ENCODE measurements around the gene SH3PXD2A. TPM values are rescaled to one million over a fixed set of nuclear protein-coding genes. Genes with fewer than 3 reads are reported as not detected.

SH3PXD2A gene
- total RNA-seq, 1 experiment from 2014 or later = 6.3 TPM

GRCh38 chr10:103818765-103819374 lies 36.5 kb downstream of the SH3PXD2A start:
- H3K36me3 ChIP-seq (ENCODE audit: control insufficient read depth, insufficient read depth, low read length) = peaks cover 2% of the 10 kb centered on the region; the same call in 1 of the 2 replicates
- H3K9me3 Mint-ChIP-seq (ENCODE audit: unreplicated experiment) = no peaks in the 10 kb centered on the region
- H3K4me3 ChIP-seq (ENCODE audit: low read depth, low read length) = no peak overlapping the region
- peaks cover 30% of the 10 kb centered on the region for H3K4me1 ChIP-seq
- peaks cover 33% of the 10 kb centered on the region for H3K4me1 Mint-ChIP-seq (ENCODE audit: low read depth, unreplicated experiment)
- no TSS peak for BruUV-seq (replicated peaks)
- no peaks in the 10 kb centered on the region for H3K9me3 ChIP-seq
- no peak for TF ChIP-seq CTCF (IDR thresholded peaks at IDR 0.05; ENCODE audit: insufficient read depth in 1 of 2, low read depth in 1 of 2, low read length in 1 of 2, severe bottlenecking in 1 of 2, unreplicated experiment in 1 of 2)
- ChIA-PET CTCF (interaction anchor here (1.6 kb wide), 1 partner anchor 24 kb away, joined by 3 read pairs; no protein-coding TSS in a partner anchor), POLR2A (no interaction called here)
- intact Hi-C loops (cut with micrococcal nuclease; ENCODE audit: unreplicated experiment) = loop anchor here (1.0 to 5.0 kb wide), 2 partner anchors 18 to 38 kb away; partner anchors contain the start of gene SH3PXD2A
- no peaks in the 10 kb centered on the region for H3K27me3 Mint-ChIP-seq (ENCODE audit: insufficient read depth, unreplicated experiment)
- no peak for DNase-seq
- H3K27me3 ChIP-seq (replicated peaks; ENCODE audit: control insufficient read depth, insufficient read depth, low read length) = no peaks in the 10 kb centered on the region
- peak overlapping the region; percentile 15 for H3K27ac Mint-ChIP-seq (ENCODE audit: unreplicated experiment)
- no peak overlapping the region for H3K4me3 Mint-ChIP-seq (ENCODE audit: unreplicated experiment)
- peaks cover 4% of the 10 kb centered on the region for H3K36me3 Mint-ChIP-seq (ENCODE audit: insufficient read depth, unreplicated experiment)

- H3K9me3 ChIP-seq = no peaks in the 10 kb centered on the region
- peaks cover 2% of the 10 kb centered on the region; the same call in 1 of the 2 replicates for H3K36me3 ChIP-seq (ENCODE audit: control insufficient read depth, insufficient read depth, low read length)
- no peak overlapping the region for H3K4me3 ChIP-seq (ENCODE audit: low read depth, low read length)
- no peaks in the 10 kb centered on the region for H3K27me3 Mint-ChIP-seq (ENCODE audit: insufficient read depth, unreplicated experiment)
- peak overlapping the region; percentile 15 for H3K27ac Mint-ChIP-seq (ENCODE audit: unreplicated experiment)
- no peak for DNase-seq
- BruUV-seq (replicated peaks) = no TSS peak
- ChIA-PET POLR2A (no interaction called here), CTCF (interaction anchor here (1.6 kb wide), 1 partner anchor 23 kb away, joined by 3 read pairs; no protein-coding TSS in a partner anchor)
- H3K4me3 Mint-ChIP-seq (ENCODE audit: unreplicated experiment) = no peak overlapping the region
- intact Hi-C loops (cut with micrococcal nuclease; ENCODE audit: unreplicated experiment) = loop anchor here (1.0 to 5.0 kb wide), 2 partner anchors 19 to 39 kb away; partner anchors contain the start of gene SH3PXD2A
- H3K27me3 ChIP-seq (replicated peaks; ENCODE audit: control insufficient read depth, insufficient read depth, low read length) = no peaks in the 10 kb centered on the region
- H3K36me3 Mint-ChIP-seq (ENCODE audit: insufficient read depth, unreplicated experiment) = peaks cover 4% of the 10 kb centered on the region
- peaks cover 30% of the 10 kb centered on the region for H3K4me1 ChIP-seq
- TF ChIP-seq CTCF (IDR thresholded peaks at IDR 0.05; ENCODE audit: insufficient read depth in 1 of 2, low read depth in 1 of 2, low read length in 1 of 2, severe bottlenecking in 1 of 2, unreplicated experiment in 1 of 2) = no peak
- peaks cover 33% of the 10 kb centered on the region for H3K4me1 Mint-ChIP-seq (ENCODE audit: low read depth, unreplicated experiment)
- no peaks in the 10 kb centered on the region for H3K9me3 Mint-ChIP-seq (ENCODE audit: unreplicated experiment)
Observed at GRCh38 chr10:103818105-103818504, 37.3 kb downstream of the SH3PXD2A start.

- H3K36me3 ChIP-seq (ENCODE audit: control insufficient read depth, insufficient read depth, low read length) = peaks cover 2% of the 10 kb centered on the region; the same call in 1 of the 2 replicates
- Mint-ChIP-seq H3K4me3 (ENCODE audit: unreplicated experiment) (no peak overlapping the region), H3K27ac (ENCODE audit: unreplicated experiment) (no peak overlapping the region), H3K36me3 (ENCODE audit: insufficient read depth, unreplicated experiment) (peaks cover 4% of the 10 kb centered on the region), H3K27me3 (ENCODE audit: insufficient read depth, unreplicated experiment) (no peaks in the 10 kb centered on the region), H3K9me3 (ENCODE audit: unreplicated experiment) (no peaks in the 10 kb centered on the region), H3K4me1 (ENCODE audit: low read depth, unreplicated experiment) (peaks cover 48% of the 10 kb centered on the region)
- TF ChIP-seq CTCF (IDR thresholded peaks at IDR 0.05; ENCODE audit: insufficient read depth in 1 of 2, low read depth in 1 of 2, low read length in 1 of 2, severe bottlenecking in 1 of 2, unreplicated experiment in 1 of 2) = no peak
- intact Hi-C loops (cut with micrococcal nuclease; ENCODE audit: unreplicated experiment) = loop anchor here (5.0 kb wide), 1 partner anchor 41 kb away; the partner anchor contains the start of gene SH3PXD2A
- no peaks in the 10 kb centered on the region for H3K9me3 ChIP-seq
- POLR2A ChIA-PET = no interaction called here
- BruUV-seq (replicated peaks) = no TSS peak
- H3K4me3 ChIP-seq (ENCODE audit: low read depth, low read length) = no peak overlapping the region
- no peak for DNase-seq
- CTCF ChIA-PET = no interaction called here
- no peaks in the 10 kb centered on the region for H3K27me3 ChIP-seq (replicated peaks; ENCODE audit: control insufficient read depth, insufficient read depth, low read length)
- H3K4me1 ChIP-seq = peaks cover 40% of the 10 kb centered on the region
Observed at GRCh38 chr10:103816431-103816830, 38.9 kb downstream of the SH3PXD2A start.

Measured in Caco-2 (cell line).